ENCODE data around the gene LARP4B. TPM values are rescaled to one million over a fixed set of nuclear protein-coding genes. Genes with fewer than 3 reads are reported as not detected.

The LARP4B gene
- total and polyA plus RNA-seq, 2 donors from 2014 or later, result 12.9 to 96.6 TPM

DNA sequence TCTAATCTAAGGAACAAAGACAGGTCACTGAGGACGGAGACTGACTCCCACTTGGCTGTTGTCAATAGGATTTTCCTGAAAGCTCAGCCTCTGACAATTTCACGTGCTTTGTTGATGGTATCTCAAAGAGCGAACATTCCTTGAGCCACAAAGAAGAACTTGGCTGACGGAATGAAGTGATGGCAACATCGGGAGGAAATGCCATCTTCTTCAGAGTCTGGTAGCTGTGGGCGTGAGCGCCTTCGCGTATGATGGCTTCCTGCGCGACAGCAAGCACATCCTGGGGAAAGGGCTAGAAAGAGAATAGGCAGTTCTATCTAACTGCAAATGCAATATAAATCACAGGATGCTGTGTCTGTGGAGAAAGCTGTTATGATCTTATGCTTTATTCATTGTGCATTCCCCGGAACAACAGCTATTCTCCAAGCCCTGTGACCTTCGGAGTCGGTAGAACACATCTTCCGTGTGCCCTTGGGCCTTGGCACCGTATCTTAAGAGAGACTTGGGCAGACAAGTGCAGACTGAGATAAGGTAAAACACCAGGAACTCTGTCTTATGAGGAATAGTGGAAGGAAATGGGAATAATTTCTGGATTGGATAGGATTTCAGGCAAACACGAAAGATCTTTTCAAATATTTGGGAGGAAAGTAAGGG, 37.2 kb upstream of the LARP4B start:
- Histone ChIP-seq H3K4me1 (ENCODE audit: control insufficient read depth in 2 of 3, insufficient read depth in 2 of 3, low read depth in 1 of 3, low read length in 3 of 3) (peaks cover 0 to 13% (median 11%) of the 10 kb centered on the region in 3 donors), H3K36me3 (ENCODE audit: control insufficient read depth in 2 of 3, insufficient read depth in 3 of 3, low read length in 3 of 3) (no peaks in the 10 kb centered on the region), H3K27ac (ENCODE audit: low read depth in 2 of 2, low read length in 2 of 2) (no peak overlapping the region), H3K9ac (ENCODE audit: low read length in 3 of 3) (no peak overlapping the region), H3K4me3 (ENCODE audit: low read length in 3 of 3) (no peak overlapping the region), H3K27me3 (ENCODE audit: control insufficient read depth, insufficient read depth, low read length) (no peaks in the 10 kb centered on the region), H3K9me3 (ENCODE audit: control insufficient read depth in 2 of 3, insufficient read depth in 1 of 3, low read length in 3 of 3) (no peaks in the 10 kb centered on the region)
- intact Hi-C loops (cut with DNase I), result no loop called here
- FAIRE-seq (no peak), DNase-seq (peak in 1 of 5 donors; percentile 1)
- TF ChIP-seq, protein P1, sequence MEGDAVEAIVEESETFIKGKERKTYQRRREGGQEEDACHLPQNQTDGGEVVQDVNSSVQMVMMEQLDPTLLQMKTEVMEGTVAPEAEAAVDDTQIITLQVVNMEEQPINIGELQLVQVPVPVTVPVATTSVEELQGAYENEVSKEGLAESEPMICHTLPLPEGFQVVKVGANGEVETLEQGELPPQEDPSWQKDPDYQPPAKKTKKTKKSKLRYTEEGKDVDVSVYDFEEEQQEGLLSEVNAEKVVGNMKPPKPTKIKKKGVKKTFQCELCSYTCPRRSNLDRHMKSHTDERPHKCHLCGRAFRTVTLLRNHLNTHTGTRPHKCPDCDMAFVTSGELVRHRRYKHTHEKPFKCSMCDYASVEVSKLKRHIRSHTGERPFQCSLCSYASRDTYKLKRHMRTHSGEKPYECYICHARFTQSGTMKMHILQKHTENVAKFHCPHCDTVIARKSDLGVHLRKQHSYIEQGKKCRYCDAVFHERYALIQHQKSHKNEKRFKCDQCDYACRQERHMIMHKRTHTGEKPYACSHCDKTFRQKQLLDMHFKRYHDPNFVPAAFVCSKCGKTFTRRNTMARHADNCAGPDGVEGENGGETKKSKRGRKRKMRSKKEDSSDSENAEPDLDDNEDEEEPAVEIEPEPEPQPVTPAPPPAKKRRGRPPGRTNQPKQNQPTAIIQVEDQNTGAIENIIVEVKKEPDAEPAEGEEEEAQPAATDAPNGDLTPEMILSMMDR (IDR thresholded peaks at IDR 0.05; ENCODE audit: borderline replicate concordance, extremely low read depth, insufficient read depth), result no peak

DNA sequence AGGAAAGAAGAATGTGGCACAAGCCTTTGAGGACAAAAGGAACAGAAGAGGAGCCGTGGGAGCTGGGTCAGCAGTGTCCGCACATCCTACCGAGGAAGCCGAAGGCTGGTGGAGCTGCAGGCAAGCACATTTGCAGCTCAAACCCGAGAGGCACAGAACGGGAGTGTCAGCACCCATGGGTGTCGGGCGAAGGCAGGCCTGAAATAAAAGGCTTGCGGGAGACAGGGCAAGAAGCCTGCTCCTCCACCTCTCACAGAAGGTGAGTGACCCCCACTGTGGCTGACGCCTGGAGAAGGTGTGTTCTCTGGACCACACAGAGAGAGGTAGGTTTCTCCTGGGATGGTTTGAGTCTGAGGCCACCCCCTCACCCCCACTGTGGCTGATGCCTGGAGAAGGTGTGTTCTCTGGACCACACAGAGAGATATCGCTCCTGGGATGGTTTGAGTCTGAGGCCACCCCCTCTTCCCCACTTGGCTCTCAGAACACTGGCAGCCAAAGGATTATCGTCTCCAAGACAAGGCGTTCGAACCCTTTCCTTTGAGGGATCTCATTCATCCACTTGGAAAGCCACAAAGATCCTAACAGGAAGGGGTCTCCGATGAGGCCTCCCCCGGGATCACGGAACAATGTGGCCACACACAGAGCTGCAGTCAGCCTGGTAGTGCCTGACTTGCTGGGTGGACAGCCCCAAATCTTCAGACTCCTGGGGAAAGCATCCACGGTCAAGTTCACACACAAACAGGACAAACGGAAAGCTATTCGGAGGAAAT, 35.1 kb upstream of the LARP4B start:
- FAIRE-seq (no peak), DNase-seq (no peak)
- H3K4me3 ChIP-seq (ENCODE audit: low read length in 3 of 3), result no peak overlapping the region
- H3K9ac ChIP-seq (ENCODE audit: low read length in 3 of 3), result no peak overlapping the region
- H3K36me3 ChIP-seq (ENCODE audit: control insufficient read depth in 2 of 3, insufficient read depth in 3 of 3, low read length in 3 of 3), result no peaks in the 10 kb centered on the region
- intact Hi-C loops (cut with DNase I), result no loop called here
- no peaks in the 10 kb centered on the region for H3K27me3 ChIP-seq (ENCODE audit: control insufficient read depth, insufficient read depth, low read length)
- H3K4me1 ChIP-seq (ENCODE audit: control insufficient read depth in 2 of 3, insufficient read depth in 2 of 3, low read depth in 1 of 3, low read length in 3 of 3), result peaks cover 0 to 13% (median 11%) of the 10 kb centered on the region in 3 donors
- TF ChIP-seq, protein P1 (IDR thresholded peaks at IDR 0.05; ENCODE audit: borderline replicate concordance, extremely low read depth, insufficient read depth), result no peak
- no peaks in the 10 kb centered on the region for H3K9me3 ChIP-seq (ENCODE audit: control insufficient read depth in 2 of 3, insufficient read depth in 1 of 3, low read length in 3 of 3)
- H3K27ac ChIP-seq (ENCODE audit: low read depth in 2 of 2, low read length in 2 of 2), result no peak overlapping the region

DNA sequence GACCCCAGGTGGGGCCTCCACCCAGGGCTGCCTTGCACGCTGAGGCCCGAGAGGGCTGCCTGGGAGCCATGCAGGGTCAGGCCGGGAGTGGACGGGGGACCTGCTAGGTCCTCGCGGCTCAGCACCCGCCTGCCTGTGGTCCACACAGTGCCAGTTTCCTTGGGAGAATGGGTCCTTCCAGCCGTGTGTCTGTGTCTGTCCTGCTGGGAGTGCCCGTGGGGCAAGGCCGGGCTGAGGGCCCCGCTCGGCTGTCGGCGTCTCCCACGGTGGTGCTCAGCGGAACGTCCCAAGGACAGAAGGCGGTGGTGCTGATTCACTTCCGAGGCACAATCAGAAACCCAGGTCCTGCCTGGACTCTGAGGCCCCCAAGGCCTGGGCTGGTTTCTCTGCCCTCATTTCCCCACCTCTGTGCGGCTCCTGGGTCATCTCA, 33.5 kb upstream of the LARP4B start:
- peaks cover 0 to 2% (median under 1%) of the 10 kb centered on the region in 3 donors for H3K4me1 ChIP-seq (ENCODE audit: control insufficient read depth in 2 of 3, insufficient read depth in 2 of 3, low read depth in 1 of 3, low read length in 3 of 3)
- H3K9ac ChIP-seq (ENCODE audit: low read length in 3 of 3), result no peak overlapping the region
- H3K4me3 ChIP-seq (ENCODE audit: low read length in 3 of 3), result no peak overlapping the region
- H3K27ac ChIP-seq (ENCODE audit: low read depth in 2 of 2, low read length in 2 of 2), result no peak overlapping the region
- intact Hi-C loops (cut with DNase I), result no loop called here
- no peaks in the 10 kb centered on the region for H3K27me3 ChIP-seq (ENCODE audit: control insufficient read depth, insufficient read depth, low read length)
- H3K36me3 ChIP-seq (ENCODE audit: control insufficient read depth in 2 of 3, insufficient read depth in 3 of 3, low read length in 3 of 3), result no peaks in the 10 kb centered on the region
- TF ChIP-seq, protein P1 (IDR thresholded peaks at IDR 0.05; ENCODE audit: borderline replicate concordance, extremely low read depth, insufficient read depth), result no peak
- FAIRE-seq, result no peak
- no peaks in the 10 kb centered on the region for H3K9me3 ChIP-seq (ENCODE audit: control insufficient read depth in 2 of 3, insufficient read depth in 1 of 3, low read length in 3 of 3)
- no peak for DNase-seq

All from kidney (tissue), 14 donors.